Keratinocyte (primary cell): ENCODE results near the gene GAPVD1. TPM values are rescaled to one million over a fixed set of nuclear protein-coding genes. Genes with fewer than 3 reads are reported as not detected.

ENCODE experiments used
- DNase-seq: peaks from one replicate; pipeline ENCODE4 v3.0.0-alpha.2; 2011; ENCODE audit warnings: low read depth, missing footprints, low spot score
- FAIRE-seq: peaks from 2 replicates; lab custom pipeline; 2011; peaks lifted over from hg19 to GRCh38; lab: Jason Lieb, UNC
- H2AFZ ChIP-seq: 2 replicates; pipeline ENCODE4 v1.6.0; 2012; ENCODE audit warnings: low read length, control low read depth, inconsistent platforms; ENCODE audit not compliant: control insufficient read depth
- H3K27ac ChIP-seq: 2 replicates; pipeline ENCODE4 v1.5.1; 2011; ENCODE audit warnings: low read length; ENCODE audit not compliant: control insufficient read depth, insufficient read depth
- H3K27me3 ChIP-seq: 3 replicates; pipeline ENCODE4 v1.6.0; 2011; ENCODE audit warnings: low read length; ENCODE audit not compliant: control insufficient read depth, insufficient read depth; ENCODE audit errors: extremely low read depth
- H3K36me3 ChIP-seq, 2 experiments: 2 replicates in 1 of 2; 3 replicates in 1 of 2; pipeline ENCODE4 v1.5.1; 2011; ENCODE audit warnings: low read length in 2 of 2, mild to moderate bottlenecking in 1 of 2; ENCODE audit not compliant: control insufficient read depth in 2 of 2, insufficient read depth in 2 of 2; ENCODE audit errors: extremely low read depth in 1 of 2
- H3K4me1 ChIP-seq: 3 replicates; pipeline ENCODE4 v1.5.1; 2011; ENCODE audit warnings: low read length; ENCODE audit not compliant: control insufficient read depth, insufficient read depth; ENCODE audit errors: extremely low read depth
- H3K4me2 ChIP-seq: 3 replicates; pipeline ENCODE4 v1.6.0; 2011; ENCODE audit warnings: low read depth, low read length; ENCODE audit not compliant: control insufficient read depth, insufficient read depth; ENCODE audit errors: extremely low read depth
- H3K4me3 ChIP-seq, 3 experiments: fragments of 200-600 bp in 1 of 3; sonication (generic) in 1 of 3; 2 replicates in 2 of 3; 3 replicates in 1 of 3; pipeline ENCODE4 v1.5.1; 2011 to 2016; ENCODE audit warnings: low read length in 3 of 3, mild to moderate bottlenecking in 3 of 3, control low read depth in 2 of 3, inconsistent platforms in 1 of 3, low read depth in 1 of 3, mixed read lengths in 1 of 3, mixed run types in 1 of 3, moderate library complexity in 1 of 3; ENCODE audit not compliant: control insufficient read depth in 2 of 3, insufficient read depth in 2 of 3; ENCODE audit errors: extremely low read depth in 1 of 3
- H3K79me2 ChIP-seq: 2 replicates; pipeline ENCODE4 v1.6.0; 2012; ENCODE audit warnings: low read length; ENCODE audit not compliant: control insufficient read depth, insufficient read depth
- H3K9ac ChIP-seq: 3 replicates; pipeline ENCODE4 v1.6.0; 2011; ENCODE audit warnings: low read length; ENCODE audit not compliant: control insufficient read depth, insufficient read depth; ENCODE audit errors: extremely low read depth
- H3K9me1 ChIP-seq: 3 replicates; pipeline ENCODE4 v1.6.0; 2011; ENCODE audit warnings: low read length; ENCODE audit not compliant: control insufficient read depth, insufficient read depth; ENCODE audit errors: extremely low read depth
- H3K9me3 ChIP-seq: 2 replicates; pipeline ENCODE4 v1.5.1; 2012; ENCODE audit warnings: low read depth, low read length; ENCODE audit not compliant: control insufficient read depth
- H4K20me1 ChIP-seq: 3 replicates; pipeline ENCODE4 v1.6.0; 2011; ENCODE audit warnings: low read length; ENCODE audit not compliant: control insufficient read depth, insufficient read depth; ENCODE audit errors: extremely low read depth
- CTCF ChIP-seq, 3 experiments: IDR thresholded peaks in 1 of 3; conservative IDR thresholded peaks in 1 of 3; optimal IDR thresholded peaks in 1 of 3; 2 replicates in 2 of 3; 3 replicates in 1 of 3; pipeline versions ENCODE3 to v1.5.1; 2011; ENCODE audit warnings: low read length in 3 of 3, mild to moderate bottlenecking in 3 of 3, moderate library complexity in 2 of 3, control low read depth in 1 of 3, inconsistent platforms in 1 of 3; ENCODE audit not compliant: insufficient read depth in 2 of 3; ENCODE audit errors: extremely low read depth in 1 of 3
- EZH2 ChIP-seq: IDR thresholded peaks from one replicate; pipeline ENCODE4 v1.6.1; 2012; ENCODE audit warnings: inconsistent platforms, mild to moderate bottlenecking, low read length, moderate library complexity
- dilution Hi-C: fragments of 300-500 bp; cut with MboI; formaldehyde crosslinking; loops from one replicate; pipeline ENCODE4 v1.7.0; 2020; ENCODE audit warnings: low sequenced_read_pairs; ENCODE audit not compliant: extremely low pct_ligation_motif_present
- polyA plus RNA-seq, 5 experiments: library from polyadenylated mRNA; depleted of rRNA in 3 of 5; stranded (reverse) in 3 of 5; stranded (forward) in 1 of 5; unstranded in 1 of 5; fragments of >200 nt; gene quantifications; 1 replicate in 1 of 5; 2 replicates in 3 of 5; 3 replicates in 1 of 5; pipeline versions ENCODE4 v1.2.1 to v1.2.3, GENCODE V29; 2011 to 2012; ENCODE audit warnings: missing spikeins in 2 of 5, low read depth in 1 of 5, low replicate concordance in 1 of 5

Gene GAPVD1
- polyA plus RNA-seq, 1 donor (not counting 4 experiments of a cell fraction or from before 2014, with no cell fraction given) = 23.2 TPM

- TF ChIP-seq CTCF (optimal IDR thresholded peaks at IDR 0.05 in 1 of 3, IDR thresholded peaks at IDR 0.05 in 1 of 3, conservative IDR thresholded peaks at IDR 0.05 in 1 of 3; ENCODE audit: extremely low read depth in 1 of 3, insufficient read depth in 2 of 3, low read length in 3 of 3) (no peak), EZH2 (no peak)
- H4K20me1 ChIP-seq = no peaks in the 10 kb centered on the region
- H3K9me1 ChIP-seq = no peaks in the 10 kb centered on the region
- dilution Hi-C loops = no loop called here
- no peak overlapping the region for H2AFZ ChIP-seq
- FAIRE-seq (no peak), DNase-seq (no peak)
- no peaks in the 10 kb centered on the region for H3K79me2 ChIP-seq
- no peak overlapping the region for H3K4me2 ChIP-seq
- peaks cover 4% of the 10 kb centered on the region for H3K4me1 ChIP-seq
- peaks cover 0 to 5% of the 10 kb centered on the region in 2 experiments for H3K36me3 ChIP-seq
- no peak overlapping the region for H3K4me3 ChIP-seq
- H3K9me3 ChIP-seq = no peaks in the 10 kb centered on the region
- H3K27ac ChIP-seq = no peak overlapping the region
- H3K9ac ChIP-seq = no peak overlapping the region
- peaks cover 14% of the 10 kb centered on the region for H3K27me3 ChIP-seq
Observed at GRCh38 chr9:125372441-125373226, 111.0 kb downstream of the GAPVD1 start.

- Histone ChIP-seq H2AFZ (peak overlapping the region; percentile 60), H3K4me2 (peak overlapping the region; percentile 85), H3K36me3 (peaks cover 0 to 1% of the 10 kb centered on the region in 2 experiments), H3K4me1 (peaks cover 4% of the 10 kb centered on the region), H3K27me3 (peaks cover 14% of the 10 kb centered on the region), H3K9ac (no peak overlapping the region), H3K79me2 (no peaks in the 10 kb centered on the region), H3K4me3 (peak overlapping the region in 1 of 3 experiments; percentile 27), H4K20me1 (no peaks in the 10 kb centered on the region), H3K9me3 (no peaks in the 10 kb centered on the region), H3K9me1 (no peaks in the 10 kb centered on the region), H3K27ac (no peak overlapping the region)
- TF ChIP-seq EZH2 (no peak), CTCF (optimal IDR thresholded peaks at IDR 0.05 in 1 of 3, IDR thresholded peaks at IDR 0.05 in 1 of 3, conservative IDR thresholded peaks at IDR 0.05 in 1 of 3; ENCODE audit: extremely low read depth in 1 of 3, insufficient read depth in 2 of 3, low read length in 3 of 3) (peak; percentile 58 to 84 (median 64))
- DNase-seq (no peak), FAIRE-seq (peak; percentile 36)
- dilution Hi-C loops = no loop called here
Observed at GRCh38 chr9:125374443-125375309, 113.0 kb downstream of the GAPVD1 start.
